ENCODE measurements around the gene DCAF15. TPM values are rescaled to one million over a fixed set of nuclear protein-coding genes. Genes with fewer than 3 reads are reported as not detected.

DCAF15 gene
- total RNA-seq, 1 donor from 2014 or later = 56.6 TPM

DNA sequence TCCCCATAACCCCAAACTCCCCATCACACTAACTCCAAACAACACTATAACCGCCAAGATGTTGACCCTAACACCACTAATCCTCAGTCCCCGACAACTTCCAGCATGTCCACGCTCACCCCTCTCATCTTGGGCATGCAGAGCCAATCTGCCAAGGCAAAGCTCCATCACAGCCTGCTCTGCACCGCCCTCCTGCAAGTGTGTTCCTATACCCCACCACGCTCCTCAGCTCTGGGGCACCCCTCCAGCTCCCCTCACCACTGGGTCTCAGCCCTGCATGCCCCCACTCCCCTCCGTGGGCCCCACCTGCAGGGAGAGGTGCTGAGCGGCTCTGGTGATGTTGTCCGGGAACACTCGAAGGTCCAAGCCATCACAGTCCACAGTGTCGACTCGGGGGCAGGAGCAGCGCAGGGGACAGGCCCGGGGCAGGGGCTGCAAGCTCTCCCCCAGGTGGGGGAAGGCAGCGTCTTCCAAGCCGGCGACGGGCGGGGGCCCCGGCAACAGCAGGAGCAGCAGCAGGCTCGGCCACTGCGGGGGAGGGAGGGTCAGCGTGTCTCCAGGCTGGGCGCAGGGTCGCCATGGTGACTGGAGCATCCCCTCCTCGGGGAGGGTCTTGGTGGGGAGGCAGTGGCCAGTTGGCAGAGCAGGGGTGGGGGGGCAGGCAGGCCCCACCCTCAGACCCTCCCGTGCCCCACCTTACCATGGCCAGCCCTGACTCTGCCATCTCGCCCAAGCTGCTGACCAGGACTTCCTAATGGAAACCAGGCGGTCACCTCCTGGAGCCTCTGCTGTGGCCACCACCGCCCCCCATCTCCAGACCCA is 14.6 kb upstream of the DCAF15 start:
- Mint-ChIP-seq H3K4me1 (peaks cover 4% of the 10 kb centered on the region), H3K27me3 (ENCODE audit: low read depth) (peaks cover 4% of the 10 kb centered on the region), H3K27ac (no peak overlapping the region), H3K9me3 (no peaks in the 10 kb centered on the region), H3K4me3 (no peak overlapping the region), H3K36me3 (no peaks in the 10 kb centered on the region)
- TF ChIP-seq, protein P1, sequence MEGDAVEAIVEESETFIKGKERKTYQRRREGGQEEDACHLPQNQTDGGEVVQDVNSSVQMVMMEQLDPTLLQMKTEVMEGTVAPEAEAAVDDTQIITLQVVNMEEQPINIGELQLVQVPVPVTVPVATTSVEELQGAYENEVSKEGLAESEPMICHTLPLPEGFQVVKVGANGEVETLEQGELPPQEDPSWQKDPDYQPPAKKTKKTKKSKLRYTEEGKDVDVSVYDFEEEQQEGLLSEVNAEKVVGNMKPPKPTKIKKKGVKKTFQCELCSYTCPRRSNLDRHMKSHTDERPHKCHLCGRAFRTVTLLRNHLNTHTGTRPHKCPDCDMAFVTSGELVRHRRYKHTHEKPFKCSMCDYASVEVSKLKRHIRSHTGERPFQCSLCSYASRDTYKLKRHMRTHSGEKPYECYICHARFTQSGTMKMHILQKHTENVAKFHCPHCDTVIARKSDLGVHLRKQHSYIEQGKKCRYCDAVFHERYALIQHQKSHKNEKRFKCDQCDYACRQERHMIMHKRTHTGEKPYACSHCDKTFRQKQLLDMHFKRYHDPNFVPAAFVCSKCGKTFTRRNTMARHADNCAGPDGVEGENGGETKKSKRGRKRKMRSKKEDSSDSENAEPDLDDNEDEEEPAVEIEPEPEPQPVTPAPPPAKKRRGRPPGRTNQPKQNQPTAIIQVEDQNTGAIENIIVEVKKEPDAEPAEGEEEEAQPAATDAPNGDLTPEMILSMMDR (IDR thresholded peaks at IDR 0.05; ENCODE audit: unreplicated experiment) = no peak
- no peak for DNase-seq (ENCODE audit: low spot score in 2 of 2, unreplicated experiment in 2 of 2)

- Mint-ChIP-seq H3K9me3 (no peaks in the 10 kb centered on the region), H3K27ac (no peak within 1 kb of the TSS), H3K27me3 (ENCODE audit: low read depth) (peaks cover 4% of the 10 kb centered on the region), H3K4me3 (no peak within 1 kb of the TSS), H3K4me1 (peaks cover 4% of the 10 kb centered on the region), H3K36me3 (no peaks in the 10 kb centered on the region)
- TF ChIP-seq, protein P1 (IDR thresholded peaks at IDR 0.05; ENCODE audit: unreplicated experiment) = no peak
- no peak for DNase-seq (ENCODE audit: low spot score in 2 of 2, unreplicated experiment in 2 of 2)
These were observed 13.8 kb upstream of the DCAF15 start, which contains the start of gene PODNL1 for GRCh38 chr19:13938301-13939064. TSS of gene PODNL1 (minus strand) at chr19:13938417. CDS start at chr19:13938181, 236 bp downstream.

DNA sequence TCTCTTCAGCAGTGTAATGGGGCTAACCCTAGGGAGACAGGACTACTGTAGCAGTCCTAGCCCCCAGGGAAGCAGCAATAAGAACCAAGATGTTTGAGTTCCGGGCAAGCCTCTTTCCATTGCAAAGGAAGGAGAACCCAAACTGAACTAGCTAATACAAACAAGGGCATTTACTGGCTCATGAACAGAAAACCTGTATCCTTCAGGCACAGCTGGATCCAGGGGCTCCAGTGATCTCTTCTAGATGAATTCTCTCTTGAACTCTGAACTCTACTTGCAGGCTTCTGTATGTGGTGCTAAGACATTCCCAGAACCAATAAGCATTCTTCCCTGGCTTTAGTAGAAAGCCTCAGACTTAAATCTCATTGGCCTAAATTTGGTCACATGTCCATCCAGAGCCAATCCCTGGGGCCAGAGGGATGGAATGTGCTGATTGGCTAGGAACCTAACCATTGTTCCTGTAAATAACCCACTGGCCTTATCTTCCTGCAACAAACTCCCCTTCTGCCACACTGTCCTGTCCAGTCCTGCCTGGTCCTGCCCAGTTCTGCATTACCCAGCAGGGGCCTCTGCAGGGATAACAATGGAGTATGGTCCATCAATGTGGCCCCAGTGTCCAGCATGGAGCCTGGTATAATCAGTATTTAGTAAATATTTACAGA is 10.2 kb upstream of the DCAF15 start:
- DNase-seq (ENCODE audit: low spot score in 2 of 2, unreplicated experiment in 2 of 2) = no peak
- Mint-ChIP-seq H3K4me1 (peaks cover 4% of the 10 kb centered on the region), H3K27ac (no peak overlapping the region), H3K4me3 (no peak overlapping the region), H3K36me3 (no peaks in the 10 kb centered on the region), H3K9me3 (no peaks in the 10 kb centered on the region), H3K27me3 (ENCODE audit: low read depth) (peaks cover 3% of the 10 kb centered on the region)
- TF ChIP-seq, protein P1 (IDR thresholded peaks at IDR 0.05; ENCODE audit: unreplicated experiment) = no peak

- Mint-ChIP-seq H3K4me1 (no peaks in the 10 kb centered on the region), H3K27me3 (ENCODE audit: low read depth) (no peaks in the 10 kb centered on the region), H3K4me3 (no peak overlapping the region), H3K27ac (no peak overlapping the region), H3K36me3 (no peaks in the 10 kb centered on the region), H3K9me3 (no peaks in the 10 kb centered on the region)
- DNase-seq (ENCODE audit: low spot score in 2 of 2, unreplicated experiment in 2 of 2) = no peak
- TF ChIP-seq, protein P1 (IDR thresholded peaks at IDR 0.05; ENCODE audit: unreplicated experiment) = no peak
These were observed 5.9 kb upstream of the DCAF15 start for GRCh38 chr19:13946414-13946813.

- no peak for DNase-seq (ENCODE audit: low spot score in 2 of 2, unreplicated experiment in 2 of 2)
- Mint-ChIP-seq H3K4me3 (no peak overlapping the region), H3K36me3 (no peaks in the 10 kb centered on the region), H3K27me3 (ENCODE audit: low read depth) (no peaks in the 10 kb centered on the region), H3K27ac (no peak overlapping the region), H3K4me1 (peaks cover 10% of the 10 kb centered on the region), H3K9me3 (no peaks in the 10 kb centered on the region)
- TF ChIP-seq, protein P1 (IDR thresholded peaks at IDR 0.05; ENCODE audit: unreplicated experiment) = no peak
These were observed 1.3 kb upstream of the DCAF15 start for GRCh38 chr19:13951043-13951442.
